ENCODE measurements around the gene CLDN19.
"Not testable (repeated sequence)": the region's sequence is repeated elsewhere in the genome, so short reads cannot be mapped to it uniquely, and the experiment has no call there.

DNA sequence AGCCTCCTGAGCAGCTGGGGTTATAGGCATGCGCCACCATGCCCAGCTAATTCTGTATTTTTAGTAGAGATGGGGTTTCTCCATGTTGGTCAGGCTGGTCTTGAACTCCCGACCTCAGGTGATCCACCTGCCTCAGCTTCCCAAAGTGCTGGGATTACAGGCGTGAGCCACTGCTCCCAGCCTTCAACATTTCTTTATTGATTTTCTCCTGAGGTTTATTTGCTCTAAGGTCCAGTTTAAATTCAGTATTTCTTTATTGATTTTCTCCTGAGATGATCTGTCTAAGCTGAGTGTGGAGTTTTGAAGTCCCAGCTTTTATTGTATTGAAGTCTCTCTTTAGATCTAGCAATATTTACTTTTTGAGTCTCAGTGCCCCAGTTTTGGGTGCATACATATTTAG lies 27.2 kb downstream of the CLDN19 start:
- TF ChIP-seq, protein P1, sequence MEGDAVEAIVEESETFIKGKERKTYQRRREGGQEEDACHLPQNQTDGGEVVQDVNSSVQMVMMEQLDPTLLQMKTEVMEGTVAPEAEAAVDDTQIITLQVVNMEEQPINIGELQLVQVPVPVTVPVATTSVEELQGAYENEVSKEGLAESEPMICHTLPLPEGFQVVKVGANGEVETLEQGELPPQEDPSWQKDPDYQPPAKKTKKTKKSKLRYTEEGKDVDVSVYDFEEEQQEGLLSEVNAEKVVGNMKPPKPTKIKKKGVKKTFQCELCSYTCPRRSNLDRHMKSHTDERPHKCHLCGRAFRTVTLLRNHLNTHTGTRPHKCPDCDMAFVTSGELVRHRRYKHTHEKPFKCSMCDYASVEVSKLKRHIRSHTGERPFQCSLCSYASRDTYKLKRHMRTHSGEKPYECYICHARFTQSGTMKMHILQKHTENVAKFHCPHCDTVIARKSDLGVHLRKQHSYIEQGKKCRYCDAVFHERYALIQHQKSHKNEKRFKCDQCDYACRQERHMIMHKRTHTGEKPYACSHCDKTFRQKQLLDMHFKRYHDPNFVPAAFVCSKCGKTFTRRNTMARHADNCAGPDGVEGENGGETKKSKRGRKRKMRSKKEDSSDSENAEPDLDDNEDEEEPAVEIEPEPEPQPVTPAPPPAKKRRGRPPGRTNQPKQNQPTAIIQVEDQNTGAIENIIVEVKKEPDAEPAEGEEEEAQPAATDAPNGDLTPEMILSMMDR (IDR thresholded peaks at IDR 0.05) = not testable (repeated sequence)
- TF ChIP-seq POLR2AphosphoS5 (IDR thresholded peaks at IDR 0.05) = not testable (repeated sequence)

Measured in esophagus muscularis mucosa (tissue), 3 donors.